Right lung (tissue), 5 donors: Measurements from ENCODE around the gene TRAF4. TPM values are rescaled to one million over a fixed set of nuclear protein-coding genes. Genes with fewer than 3 reads are reported as not detected.
"Not testable (repeated sequence)": the region's sequence is repeated elsewhere in the genome, so short reads cannot be mapped to it uniquely, and the experiment has no call there.

Source experiments
- DNase-seq, 2 donors: peaks; one replicate each; pipeline ENCODE4 v3.0.0-alpha.2; 2013
- polyA plus RNA-seq, 5 donors: library from polyadenylated mRNA; unstranded; fragments of 120-200 nt; gene quantifications; one replicate each; pipeline versions ENCODE4 v1.2.1 to v1.2.3, GENCODE V29; 2013; ENCODE audit warnings: inconsistent platforms in 1 of 5, low replicate concordance in 1 of 5; ENCODE audit not compliant: insufficient read length in 5 of 5, insufficient read depth in 1 of 5

TRAF4 gene
- polyA plus RNA-seq, 5 donors: 92.5 to 141 (median 113) TPM

GRCh38 chr17:28712705-28713415, 31.0 kb upstream of the TRAF4 start:
- DNase-seq: no peak

GRCh38 chr17:28714281-28714680, 29.5 kb upstream of the TRAF4 start:
- DNase-seq: no peak

DNA sequence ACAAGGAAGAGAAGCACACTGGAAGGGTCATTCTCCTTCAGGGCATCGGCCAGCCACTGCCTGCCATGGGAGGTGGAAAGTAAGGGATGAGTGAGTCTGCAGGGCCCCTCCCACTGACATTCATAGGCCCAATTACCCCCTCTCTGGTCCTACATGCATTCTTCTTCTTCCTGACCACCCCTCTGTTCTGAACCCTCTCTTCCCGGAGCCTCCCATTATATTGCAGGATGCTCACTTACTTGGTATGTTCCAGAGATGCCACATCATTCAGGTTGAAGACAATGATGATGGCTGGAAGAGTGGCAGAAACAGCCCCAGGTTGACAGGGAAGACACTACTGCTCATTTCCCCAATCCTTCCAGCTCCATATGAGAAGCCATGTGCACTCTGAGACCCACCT, 28.6 kb upstream of the TRAF4 start:
- DNase-seq: no peak

DNA sequence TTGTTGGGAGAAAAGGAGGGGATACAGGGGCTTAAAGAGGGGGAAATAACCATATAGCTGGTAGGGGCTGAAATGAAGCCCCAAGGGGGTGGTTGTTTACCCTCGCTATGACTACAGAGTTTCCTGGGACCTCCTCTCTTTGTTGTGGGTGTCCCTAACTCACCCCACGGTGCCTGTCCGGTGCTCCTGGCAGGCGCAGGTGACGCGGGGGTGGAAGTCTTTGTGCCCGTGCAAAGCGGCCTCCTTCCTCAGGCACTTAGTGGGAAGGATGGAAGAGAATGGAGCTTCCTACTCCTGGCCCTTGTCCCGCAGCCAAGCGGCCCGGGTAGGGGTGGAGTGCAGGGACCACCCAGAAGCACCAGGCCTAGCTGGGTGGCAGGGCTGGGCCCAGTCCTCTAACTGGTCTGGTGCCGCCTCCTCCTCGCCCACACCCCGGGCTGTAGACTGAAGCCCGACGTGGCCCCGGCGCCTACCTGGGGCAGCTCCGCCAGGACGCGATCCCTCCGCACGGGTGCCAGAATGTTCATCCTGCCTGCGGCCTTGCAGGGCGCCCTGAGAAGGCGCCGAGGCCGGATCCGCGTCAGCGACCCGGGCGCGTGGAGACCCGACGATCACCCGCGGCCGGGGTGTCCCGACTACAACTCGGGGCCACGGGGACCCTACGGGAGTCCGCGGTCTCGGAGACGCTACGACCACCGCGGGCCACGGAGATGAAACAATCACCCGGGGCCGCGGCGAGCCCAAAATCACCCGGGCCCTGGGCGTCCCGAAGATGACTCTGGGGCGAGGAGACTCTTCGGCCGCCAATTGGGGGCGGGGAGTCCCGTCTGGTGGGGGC, 26.9 kb upstream of the TRAF4 start:
- DNase-seq: peak; percentile 45 to 58

- DNase-seq: peak; percentile 92 to 93
Measured at GRCh38 chr17:28717578-28718332, 26.1 kb upstream of the TRAF4 start, which contains the start of gene RAB34. TSS of gene RAB34 (minus strand) at chr17:28717868. CDS start at chr17:28717266, 602 bp downstream.

GRCh38 chr17:28718333-28719020, 25.3 kb upstream of the TRAF4 start:
- peak; percentile 12 to 76 for DNase-seq

GRCh38 chr17:28719021-28719433, 24.8 kb upstream of the TRAF4 start:
- no peak for DNase-seq

- no peak for DNase-seq
Measured at GRCh38 chr17:28720247-28720996, 23.4 kb upstream of the TRAF4 start.

DNA sequence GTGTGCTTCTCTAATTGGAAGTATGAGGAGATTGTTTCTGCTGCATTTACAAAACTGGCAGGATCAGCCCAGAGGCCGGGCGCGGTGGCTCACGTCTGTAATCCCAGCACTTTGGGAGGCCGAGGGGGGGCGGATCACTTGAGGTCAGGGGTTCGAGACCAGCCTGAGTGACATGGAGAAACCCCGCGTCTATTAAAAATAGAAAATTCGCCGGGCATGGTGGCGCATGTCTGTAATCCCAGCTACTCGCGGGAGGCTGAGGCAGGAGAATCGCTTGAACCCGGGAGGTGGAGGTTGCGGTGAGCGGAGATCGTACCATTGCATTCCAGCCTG, 22.8 kb upstream of the TRAF4 start:
- not testable (repeated sequence) for DNase-seq

DNA sequence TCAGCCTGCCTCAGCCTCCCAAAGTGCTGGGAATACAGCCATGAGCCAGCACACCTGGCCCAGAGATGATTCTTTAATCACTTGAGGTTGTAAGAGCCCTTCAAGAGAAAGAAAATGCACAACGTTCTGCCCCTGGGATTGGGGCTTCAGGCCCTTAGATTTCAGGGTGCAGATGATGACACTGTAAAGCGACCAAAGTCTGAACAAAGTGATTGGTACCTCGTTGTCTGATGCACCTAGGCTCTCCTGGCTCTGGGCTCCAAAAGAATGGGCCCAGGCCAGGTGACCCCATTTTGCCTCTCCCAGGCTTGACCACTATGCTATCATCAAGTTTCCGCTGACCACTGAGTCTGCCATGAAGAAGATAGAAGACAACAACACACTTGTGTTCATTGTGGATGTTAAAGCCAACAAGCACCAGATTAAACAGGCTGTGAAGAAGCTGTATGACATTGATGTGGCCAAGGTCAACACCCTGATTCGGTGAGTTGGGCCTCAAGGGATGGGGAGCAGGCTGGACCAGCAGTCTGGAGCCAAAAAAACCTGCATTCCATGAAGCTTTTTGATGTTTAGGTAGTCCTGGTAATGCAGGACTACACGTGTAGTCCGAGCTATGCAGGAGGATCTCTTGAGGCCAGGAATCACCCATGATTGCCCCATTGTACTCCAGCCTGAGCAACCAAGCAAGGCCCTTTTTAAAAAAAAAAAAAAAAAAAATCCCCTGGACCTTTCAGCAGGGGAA, 21.2 kb upstream of the TRAF4 start:
- no peak for DNase-seq

DNA sequence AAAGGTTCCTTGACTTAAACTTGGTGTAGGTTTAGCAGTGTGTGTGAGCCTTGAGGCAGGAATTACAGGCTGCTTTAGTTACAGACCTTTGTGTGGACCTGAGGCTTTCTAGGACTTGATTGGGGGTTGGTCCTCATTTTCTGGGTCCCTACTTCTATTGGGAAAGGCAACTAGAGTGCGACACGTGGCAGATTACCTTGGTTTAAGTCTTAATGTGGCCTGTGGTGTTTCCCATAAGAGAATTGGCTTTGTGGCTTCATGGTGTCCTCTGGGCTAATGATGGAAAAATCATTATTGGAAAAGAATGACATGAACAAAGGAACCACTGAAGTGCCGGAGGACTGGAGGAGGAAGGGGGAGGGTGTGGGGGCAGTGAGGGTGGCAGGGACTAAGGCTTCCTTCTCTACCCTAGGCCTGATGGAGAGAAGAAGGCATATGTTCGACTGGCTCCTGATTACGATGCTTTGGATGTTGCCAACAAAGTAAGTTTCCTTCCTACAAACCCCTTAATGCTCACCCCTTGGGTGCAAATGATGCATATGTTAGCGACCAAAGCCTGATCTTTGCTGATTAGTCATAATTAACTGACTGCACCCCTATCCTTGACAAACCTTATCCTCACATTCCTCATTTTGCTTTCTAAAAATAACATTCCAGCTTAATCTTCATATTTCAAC, 20.5 kb upstream of the TRAF4 start:
- no peak for DNase-seq

GRCh38 chr17:28723836-28724499, 19.8 kb upstream of the TRAF4 start:
- not testable (repeated sequence) for DNase-seq

GRCh38 chr17:28724500-28725165, 19.2 kb upstream of the TRAF4 start:
- DNase-seq: no peak

- no peak for DNase-seq
Measured at GRCh38 chr17:28725166-28725659, 18.6 kb upstream of the TRAF4 start.

- no peak for DNase-seq
Measured at GRCh38 chr17:28725660-28726225, 18.1 kb upstream of the TRAF4 start.

DNA sequence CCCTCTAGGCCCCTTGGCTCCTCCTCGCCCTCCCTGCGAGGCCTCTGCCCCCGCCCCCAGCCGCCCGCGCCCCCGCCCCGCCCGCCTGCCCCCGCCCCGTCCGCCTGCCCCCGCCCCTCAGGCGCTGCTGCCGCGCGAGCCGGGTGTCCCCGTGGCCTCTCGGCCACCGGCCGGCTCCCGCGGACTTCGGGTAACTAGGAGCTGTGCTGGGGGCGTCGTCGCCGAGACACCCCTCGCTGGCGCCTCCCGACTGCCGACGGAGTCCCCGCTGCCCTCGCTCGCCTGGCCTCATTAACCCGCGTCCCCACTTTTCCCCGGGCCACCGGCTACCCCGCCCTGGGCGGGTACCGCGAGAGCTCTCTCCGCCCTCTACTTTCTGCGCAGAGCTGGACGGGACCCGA, 17.6 kb upstream of the TRAF4 start, which contains the start of gene TLCD1:
TLCD1 (minus strand) TSS at position 8 of the 401 bp plus-strand sequence. CDS start 136 bp downstream, outside the sequence.
- DNase-seq: peak; percentile 74 to 84

GRCh38 chr17:28726627-28727491, 17.0 kb upstream of the TRAF4 start:
- DNase-seq: peak; percentile 94 to 96
